ENCODE data around the gene TIAL1.
"Not testable (repeated sequence)": the region's sequence is repeated elsewhere in the genome, so short reads cannot be mapped to it uniquely, and the experiment has no call there.

Gene TIAL1

GRCh38 chr10:119596537-119597404, at the start of gene TIAL1:
Gene TIAL1 (minus strand): TSS chr10:119596964. CDS start chr10:119596465, 499 bp downstream.
- DNase-seq (ENCODE audit: low read depth in 1 of 2, low spot score in 1 of 2) = peak; percentile 73 to 94

GRCh38 chr10:119644994-119645393, 48.2 kb upstream of the TIAL1 start:
- no peak for DNase-seq (ENCODE audit: low read depth in 1 of 2, low spot score in 1 of 2)

GRCh38 chr10:119644205-119644814, 47.5 kb upstream of the TIAL1 start:
- no peak for DNase-seq (ENCODE audit: low read depth in 1 of 2, low spot score in 1 of 2)

- no peak for DNase-seq (ENCODE audit: low read depth in 1 of 2, low spot score in 1 of 2)
These were observed 46.8 kb upstream of the TIAL1 start for GRCh38 chr10:119643306-119644204.

GRCh38 chr10:119642556-119643111, 45.9 kb upstream of the TIAL1 start:
- no peak for DNase-seq (ENCODE audit: low read depth in 1 of 2, low spot score in 1 of 2)

GRCh38 chr10:119640875-119641526, 44.2 kb upstream of the TIAL1 start:
- no peak for DNase-seq (ENCODE audit: low read depth in 1 of 2, low spot score in 1 of 2)

GRCh38 chr10:119640384-119640783, 43.6 kb upstream of the TIAL1 start:
- DNase-seq (ENCODE audit: low read depth in 1 of 2, low spot score in 1 of 2) = no peak

- no peak for DNase-seq (ENCODE audit: low read depth in 1 of 2, low spot score in 1 of 2)
These were observed 42.2 kb upstream of the TIAL1 start for GRCh38 chr10:119638982-119639381.

GRCh38 chr10:119637631-119638030, 40.9 kb upstream of the TIAL1 start:
- DNase-seq (ENCODE audit: low read depth in 1 of 2, low spot score in 1 of 2) = no peak

GRCh38 chr10:119634219-119634544, 37.4 kb upstream of the TIAL1 start:
- DNase-seq (ENCODE audit: low read depth in 1 of 2, low spot score in 1 of 2) = no peak

GRCh38 chr10:119633538-119634218, 36.9 kb upstream of the TIAL1 start:
- DNase-seq (ENCODE audit: low read depth in 1 of 2, low spot score in 1 of 2) = no peak

GRCh38 chr10:119630300-119630699, 33.5 kb upstream of the TIAL1 start:
- no peak for DNase-seq (ENCODE audit: low read depth in 1 of 2, low spot score in 1 of 2)

- no peak for DNase-seq (ENCODE audit: low read depth in 1 of 2, low spot score in 1 of 2)
These were observed 29.0 kb upstream of the TIAL1 start for GRCh38 chr10:119625570-119626280.

GRCh38 chr10:119621078-119621384, 24.3 kb upstream of the TIAL1 start:
- DNase-seq (ENCODE audit: low read depth in 1 of 2, low spot score in 1 of 2) = no peak

- no peak for DNase-seq (ENCODE audit: low read depth in 1 of 2, low spot score in 1 of 2)
These were observed 23.7 kb upstream of the TIAL1 start for GRCh38 chr10:119620241-119621077.

- not testable (repeated sequence) for DNase-seq (ENCODE audit: low read depth in 1 of 2, low spot score in 1 of 2)
These were observed 23.0 kb upstream of the TIAL1 start for GRCh38 chr10:119619811-119620210.

GRCh38 chr10:119619215-119619614, 22.5 kb upstream of the TIAL1 start:
- DNase-seq (ENCODE audit: low read depth in 1 of 2, low spot score in 1 of 2) = no peak

- no peak for DNase-seq (ENCODE audit: low read depth in 1 of 2, low spot score in 1 of 2)
These were observed 20.3 kb upstream of the TIAL1 start for GRCh38 chr10:119616882-119617570.
